NCI-H2029 (cell line): Measurements from ENCODE around the gene TRPM8.
"Not testable (repeated sequence)": the region's sequence is repeated elsewhere in the genome, so short reads cannot be mapped to it uniquely, and the experiment has no call there.

Experiments
- DNase-seq: peaks from one replicate; lab custom pipeline; 2025; lab: John Stamatoyannopoulos, UW

Gene TRPM8

DNA sequence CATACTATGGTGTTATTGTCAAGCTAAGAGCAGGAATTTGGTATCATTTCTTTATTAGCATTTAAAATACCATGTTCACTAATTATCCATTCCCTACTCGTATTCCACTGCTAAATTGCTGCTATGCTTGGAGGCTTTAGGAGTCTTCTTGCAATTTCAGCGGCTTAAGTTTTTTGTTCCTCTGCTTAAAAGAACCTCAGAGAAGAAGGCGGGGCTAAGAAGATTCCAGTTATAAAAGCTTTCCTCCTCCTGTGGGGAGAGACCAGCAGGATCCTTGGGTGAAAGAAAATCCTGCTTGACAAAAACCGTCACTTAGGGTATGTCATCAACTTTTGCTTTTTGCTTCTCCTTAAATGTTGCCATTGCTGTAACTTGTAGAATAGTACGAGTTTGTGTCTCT, at the start of gene TRPM8:
Gene TRPM8 (plus strand): TSS at position 258 of the 400 bp plus-strand sequence. CDS start 9,165 bp downstream, outside the sequence.
- DNase-seq, result no peak

DNA sequence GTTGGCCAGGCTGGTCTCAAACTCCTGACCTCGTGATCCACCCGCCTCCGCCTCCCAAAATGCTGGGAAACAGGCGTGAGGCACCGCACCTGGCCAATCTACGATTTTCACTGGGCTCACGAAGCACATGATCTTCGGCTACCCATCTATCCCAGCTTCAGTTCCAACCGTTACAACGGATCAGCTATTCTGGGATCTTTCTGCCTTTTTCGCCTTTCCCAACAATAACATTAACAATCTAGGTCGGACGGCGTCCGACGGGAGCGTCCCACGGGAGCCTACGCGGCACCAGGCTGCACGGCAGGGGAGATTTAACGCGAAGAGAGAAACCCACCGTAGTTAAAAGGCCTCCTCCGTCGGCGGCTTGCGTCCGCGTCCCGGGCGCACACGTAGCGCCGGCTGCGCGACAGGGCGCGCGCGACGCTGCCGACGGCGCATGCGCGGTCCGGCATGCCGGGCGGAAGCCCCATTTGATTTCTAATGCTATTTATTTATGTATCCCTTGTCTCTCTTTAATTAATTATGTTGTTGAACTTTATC, 49.1 kb upstream of the TRPM8 start, which contains the start of gene MSL3B:
Gene MSL3B (minus strand): TSS at position 394 of the 540 bp plus-strand sequence.
- peak; percentile 33 for DNase-seq

- no peak for DNase-seq
These were observed 45.7 kb upstream of the TRPM8 start for GRCh38 chr2:233871432-233871831.

GRCh38 chr2:233872125-233872524, 45.0 kb upstream of the TRPM8 start:
- DNase-seq, result not testable (repeated sequence)

DNA sequence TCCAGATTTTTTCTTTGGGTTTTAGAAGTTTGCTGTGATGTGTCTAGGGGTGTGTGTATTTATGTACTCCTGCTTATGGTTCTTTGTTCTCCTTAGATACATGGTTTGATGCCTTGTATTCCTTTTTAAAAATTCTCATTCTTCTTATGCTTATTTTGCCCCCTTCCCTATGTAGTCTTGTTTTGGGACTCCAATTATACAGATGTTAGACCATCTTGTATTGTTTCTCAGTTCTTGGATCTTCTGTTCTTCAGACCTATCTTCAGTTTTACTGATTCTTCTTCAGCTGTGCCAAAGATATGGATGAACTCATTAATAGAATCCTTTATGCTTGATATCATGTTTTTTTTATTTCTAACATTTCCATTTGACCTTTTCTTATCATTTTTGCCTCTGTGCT, 34.8 kb upstream of the TRPM8 start:
- DNase-seq, result no peak

DNA sequence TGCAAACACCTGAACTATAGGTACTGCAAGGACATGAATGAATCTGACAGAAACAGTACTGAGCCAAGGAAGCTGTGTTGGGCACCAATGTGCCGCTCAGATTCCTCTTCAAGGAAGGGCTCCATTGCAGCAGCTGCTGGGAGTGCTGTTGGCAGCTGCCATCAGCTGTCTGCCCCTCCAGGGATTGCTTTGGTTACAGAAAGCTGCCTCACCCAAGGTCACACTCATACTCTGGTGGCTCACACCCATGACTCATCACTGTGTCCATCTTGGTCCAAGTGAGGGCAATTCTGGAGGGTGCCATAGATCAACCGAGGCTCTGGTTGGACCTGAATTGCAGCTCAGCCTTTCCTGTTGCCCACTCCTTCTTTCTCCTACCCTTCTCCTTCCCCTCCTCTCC, 24.4 kb upstream of the TRPM8 start:
- no peak for DNase-seq

- not testable (repeated sequence) for DNase-seq
These were observed 20.9 kb upstream of the TRPM8 start for GRCh38 chr2:233896253-233896652.

GRCh38 chr2:233901367-233901766, 15.8 kb upstream of the TRPM8 start:
- DNase-seq, result no peak

DNA sequence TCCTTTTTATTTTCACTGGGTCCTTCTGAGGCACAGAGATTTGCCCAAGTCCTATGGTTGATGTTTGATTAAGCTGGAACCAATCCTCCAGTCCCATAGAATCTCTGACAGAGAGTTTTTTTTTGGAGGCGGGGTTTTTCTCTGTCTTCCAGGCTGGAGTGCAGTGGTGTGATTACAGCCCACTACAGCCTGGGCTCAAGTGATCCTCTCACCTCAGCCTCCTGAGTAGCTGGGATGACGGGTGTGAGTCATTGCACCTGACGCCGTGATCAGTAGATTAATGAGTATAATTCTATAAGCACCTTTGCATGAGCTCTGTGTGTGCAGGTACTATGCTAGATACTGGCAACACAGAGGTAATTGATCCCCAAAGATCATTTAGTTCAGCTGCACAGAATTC, 15.3 kb upstream of the TRPM8 start:
- DNase-seq, result no peak

DNA sequence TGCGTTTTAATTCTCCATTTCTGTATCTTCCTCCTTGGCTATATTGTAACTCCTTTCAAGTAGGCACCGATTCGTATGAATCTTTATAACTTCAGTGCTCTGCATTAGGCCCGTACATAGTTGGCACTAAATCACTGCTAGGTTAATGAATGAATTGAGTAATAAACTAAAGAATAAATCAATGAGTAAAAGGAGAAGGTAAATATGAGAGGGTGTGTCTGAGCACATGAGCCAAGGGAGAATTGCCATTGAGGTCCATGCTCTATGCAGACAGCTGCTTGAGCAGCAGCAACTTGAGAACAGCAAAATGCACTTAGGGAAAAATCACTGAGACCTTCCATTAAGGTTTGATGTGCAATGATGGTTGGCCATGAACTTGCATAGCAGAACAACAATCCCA, 11.2 kb upstream of the TRPM8 start:
- no peak for DNase-seq

GRCh38 chr2:233907627-233908026, 9.5 kb upstream of the TRPM8 start:
- DNase-seq, result no peak

- no peak for DNase-seq
These were observed 4.3 kb upstream of the TRPM8 start for GRCh38 chr2:233912691-233913423.

DNA sequence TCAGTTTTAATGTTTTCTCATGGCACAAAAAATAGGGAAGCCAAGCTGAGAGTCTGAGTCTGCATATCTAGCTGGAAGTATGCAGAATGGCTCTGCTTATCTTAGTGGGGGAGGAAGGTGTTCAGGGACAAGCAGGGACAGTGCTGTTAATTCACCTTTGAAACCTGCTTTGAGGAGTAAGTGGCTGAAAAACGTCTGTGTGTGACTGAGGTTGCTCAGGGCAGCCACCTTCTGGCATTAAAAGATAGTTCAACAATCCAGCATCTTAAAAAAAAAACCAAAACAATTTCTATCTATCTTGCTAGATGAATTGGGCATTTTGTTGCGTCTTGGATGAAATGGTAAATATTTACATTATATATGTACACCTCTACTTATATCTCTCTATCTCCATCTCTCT, 2.0 kb upstream of the TRPM8 start:
- DNase-seq, result no peak

DNA sequence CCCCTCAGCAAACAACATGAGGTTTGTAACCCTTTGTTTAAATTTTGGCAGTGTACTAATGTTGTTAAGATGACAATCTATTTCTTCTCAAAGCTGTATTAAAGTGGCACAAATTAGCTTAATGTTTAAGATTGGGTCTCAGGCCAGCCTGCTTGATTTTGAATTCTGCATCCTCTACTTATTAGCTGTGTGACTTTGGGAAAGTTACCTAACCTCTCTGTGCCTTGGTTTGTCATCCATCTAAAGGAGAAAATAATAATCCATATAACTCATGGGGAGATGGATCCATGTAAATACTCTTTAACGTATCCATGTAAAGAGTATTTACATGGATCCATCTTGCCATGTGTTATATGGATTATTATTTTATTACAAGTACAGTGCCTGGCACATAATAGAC, 2.1 kb downstream of the TRPM8 start:
- DNase-seq, result no peak

DNA sequence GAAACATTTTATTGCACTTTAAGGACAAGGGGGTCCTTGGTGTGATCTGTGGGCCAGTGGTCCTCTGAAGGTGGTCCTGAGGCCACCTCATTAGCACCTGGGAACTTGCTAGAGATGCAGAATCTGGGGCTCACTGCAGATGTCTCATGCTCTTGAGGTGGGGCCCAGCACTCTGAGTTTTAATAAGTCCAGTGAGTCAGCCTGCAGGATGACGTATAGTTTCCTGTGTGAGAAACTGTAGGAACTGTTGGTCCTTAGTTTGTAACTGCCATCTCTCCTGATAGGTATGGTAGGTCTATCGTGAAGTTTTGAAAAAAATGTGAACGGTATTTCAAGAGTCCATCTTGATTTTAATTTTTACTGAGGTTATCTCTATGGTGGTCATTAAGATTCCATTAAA, 2.8 kb downstream of the TRPM8 start:
- no peak for DNase-seq

- DNase-seq, result no peak
These were observed 5.3 kb downstream of the TRPM8 start for GRCh38 chr2:233922471-233922870.

GRCh38 chr2:233925402-233925801, 8.2 kb downstream of the TRPM8 start:
- DNase-seq, result no peak

DNA sequence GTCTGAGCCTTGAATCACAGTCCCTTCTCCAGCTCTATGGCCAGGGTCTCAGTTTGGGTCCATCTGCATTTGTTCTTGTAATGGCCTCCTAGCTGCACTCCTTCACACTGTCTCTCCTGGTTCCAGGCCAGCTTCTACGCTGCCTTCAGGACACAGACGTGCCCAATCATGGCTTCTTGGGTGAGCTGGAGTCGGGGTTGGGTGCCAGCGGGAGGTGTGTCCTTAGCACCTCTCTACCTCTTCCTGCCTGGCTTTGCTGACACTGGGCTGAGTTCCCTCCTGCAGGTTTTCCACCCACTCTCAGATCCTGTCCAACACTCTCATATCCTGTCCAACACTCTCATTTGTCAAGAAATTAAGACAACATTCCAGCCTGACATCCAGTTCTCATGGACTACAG, 9.6 kb downstream of the TRPM8 start:
- no peak for DNase-seq

DNA sequence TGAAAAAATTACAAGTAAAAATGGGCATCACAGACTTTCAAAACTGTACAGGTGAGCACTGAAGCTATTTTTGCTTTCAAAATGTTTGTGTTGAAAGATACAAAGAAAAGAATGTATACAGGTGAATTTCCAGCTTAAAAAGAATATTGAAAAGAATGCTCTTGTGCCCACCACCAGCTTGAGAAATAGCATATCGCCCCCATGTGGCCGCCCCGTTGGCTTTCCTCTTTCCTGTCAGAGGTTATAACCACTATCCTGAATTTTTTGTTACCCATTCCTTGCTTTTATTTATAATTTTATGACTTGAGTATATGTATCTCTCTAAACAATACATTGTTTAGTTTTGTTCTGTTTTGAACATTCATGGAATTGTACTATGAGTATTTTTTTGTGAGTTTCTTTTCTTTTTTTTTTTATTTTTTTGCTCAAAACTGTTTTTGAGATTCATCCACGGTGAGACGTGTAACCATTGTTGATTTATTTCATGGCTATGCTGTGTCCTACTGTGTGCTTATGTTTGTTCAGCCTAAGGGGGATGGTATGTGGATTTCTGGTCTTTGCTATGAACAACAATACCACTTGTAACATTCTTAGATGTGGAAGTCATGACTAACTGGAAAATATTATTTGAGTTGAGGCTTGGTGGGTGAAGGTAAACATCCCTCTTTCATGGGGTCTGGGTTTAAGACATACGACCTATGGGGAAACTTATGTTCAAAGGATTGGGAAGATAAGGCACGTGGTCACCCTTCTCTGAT, 11.6 kb downstream of the TRPM8 start:
- peak; percentile 13 for DNase-seq

GRCh38 chr2:233929352-233930022, 12.3 kb downstream of the TRPM8 start:
- no peak for DNase-seq

DNA sequence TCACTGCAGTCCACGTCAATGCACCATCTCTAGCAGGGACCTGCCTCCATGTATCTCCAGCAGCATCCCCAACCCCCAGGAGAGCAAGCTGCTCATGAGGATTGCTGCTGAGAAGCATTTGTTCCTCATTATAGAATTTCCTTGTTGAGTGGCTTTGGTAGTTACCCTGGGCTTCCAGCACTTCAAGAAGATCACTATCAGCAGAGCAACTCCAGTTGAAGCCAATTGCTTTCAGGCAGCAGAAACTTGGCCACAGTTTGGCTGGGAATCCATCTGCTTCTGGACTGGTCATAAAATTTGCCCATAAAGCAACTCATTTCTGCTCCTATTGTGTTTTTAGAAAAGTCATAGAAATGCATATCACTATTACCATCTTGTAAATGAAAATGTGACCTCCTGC, 17.4 kb downstream of the TRPM8 start:
- DNase-seq, result no peak

DNA sequence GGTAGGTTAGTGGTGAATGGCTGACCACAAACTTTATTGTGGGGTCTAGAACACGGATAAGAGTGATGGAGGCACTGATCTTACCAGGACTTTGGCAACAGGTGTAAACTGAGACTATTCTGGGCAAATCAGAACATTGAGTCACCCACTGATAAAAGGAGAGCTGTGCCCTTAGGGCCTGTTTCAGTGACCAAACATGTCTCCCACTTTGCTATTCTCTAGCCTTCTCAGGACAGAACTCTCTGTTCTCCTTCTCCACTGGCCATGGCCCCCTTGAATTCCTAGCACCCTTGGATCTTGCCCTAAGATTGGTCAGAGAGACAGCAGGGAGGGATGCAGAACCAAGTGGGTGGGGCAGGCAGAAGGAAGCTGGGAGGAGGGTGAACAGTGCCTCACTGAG, 18.3 kb downstream of the TRPM8 start:
- no peak for DNase-seq

DNA sequence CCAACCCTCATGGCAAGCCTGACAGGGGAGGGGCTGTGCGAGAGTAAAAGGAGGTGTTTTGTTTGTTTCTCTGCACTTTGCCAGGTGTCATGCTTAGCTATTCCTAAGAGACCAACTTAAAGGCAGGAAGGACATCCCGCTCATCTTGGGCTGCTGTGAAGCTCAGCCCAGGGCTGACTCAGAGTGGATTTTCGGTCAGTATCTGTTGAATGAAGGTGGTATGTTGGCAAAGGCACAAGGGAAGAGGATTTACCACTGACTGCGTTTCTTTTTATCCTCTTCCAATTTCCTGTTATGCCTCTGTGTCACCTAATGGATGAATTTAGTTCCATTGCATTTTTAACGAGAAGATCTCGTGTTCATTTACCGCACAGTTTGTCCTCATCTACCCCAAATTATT, 18.9 kb downstream of the TRPM8 start:
- DNase-seq, result no peak
